Fibroblast of lung (primary cell): ENCODE results near the gene KLHL1.

Experiments
- EZH2 ChIP-seq: IDR thresholded peaks from 2 replicates; pipeline ENCODE4 v1.5.1; 2012; ENCODE audit warnings: low read length, control low read depth, mild to moderate bottlenecking; ENCODE audit errors: missing control alignments
- TF ChIP-seq, protein P1 (sequence below), 2 donors: IDR thresholded peaks in 1 of 2; conservative IDR thresholded peaks in 1 of 2; 1 replicate in 1 of 2; 2 replicates in 1 of 2; pipeline ENCODE4 v1.5.1; 2011 to 2012; ENCODE audit warnings: low read length in 2 of 2, control low read depth in 1 of 2, inconsistent platforms in 1 of 2, low read depth in 1 of 2, mild to moderate bottlenecking in 1 of 2

GRCh38 chr13:69809152-69809551 lies 299.1 kb downstream of the KLHL1 start:
- TF ChIP-seq, protein P1, sequence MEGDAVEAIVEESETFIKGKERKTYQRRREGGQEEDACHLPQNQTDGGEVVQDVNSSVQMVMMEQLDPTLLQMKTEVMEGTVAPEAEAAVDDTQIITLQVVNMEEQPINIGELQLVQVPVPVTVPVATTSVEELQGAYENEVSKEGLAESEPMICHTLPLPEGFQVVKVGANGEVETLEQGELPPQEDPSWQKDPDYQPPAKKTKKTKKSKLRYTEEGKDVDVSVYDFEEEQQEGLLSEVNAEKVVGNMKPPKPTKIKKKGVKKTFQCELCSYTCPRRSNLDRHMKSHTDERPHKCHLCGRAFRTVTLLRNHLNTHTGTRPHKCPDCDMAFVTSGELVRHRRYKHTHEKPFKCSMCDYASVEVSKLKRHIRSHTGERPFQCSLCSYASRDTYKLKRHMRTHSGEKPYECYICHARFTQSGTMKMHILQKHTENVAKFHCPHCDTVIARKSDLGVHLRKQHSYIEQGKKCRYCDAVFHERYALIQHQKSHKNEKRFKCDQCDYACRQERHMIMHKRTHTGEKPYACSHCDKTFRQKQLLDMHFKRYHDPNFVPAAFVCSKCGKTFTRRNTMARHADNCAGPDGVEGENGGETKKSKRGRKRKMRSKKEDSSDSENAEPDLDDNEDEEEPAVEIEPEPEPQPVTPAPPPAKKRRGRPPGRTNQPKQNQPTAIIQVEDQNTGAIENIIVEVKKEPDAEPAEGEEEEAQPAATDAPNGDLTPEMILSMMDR (conservative IDR thresholded peaks at IDR 0.05 in 1 of 2, IDR thresholded peaks at IDR 0.05 in 1 of 2; ENCODE audit: low read depth in 1 of 2, low read length in 2 of 2): no peak
- TF ChIP-seq EZH2: no peak
